ENCODE results near the gene SEM1. TPM values are rescaled to one million over a fixed set of nuclear protein-coding genes. Genes with fewer than 3 reads are reported as not detected.

Gene SEM1
- total and polyA plus RNA-seq, 9 of the 15 experiments (the other 6 are each of a cell fraction or from before 2014, with no cell fraction given), result 74.7 to 938 (median 454) TPM

DNA sequence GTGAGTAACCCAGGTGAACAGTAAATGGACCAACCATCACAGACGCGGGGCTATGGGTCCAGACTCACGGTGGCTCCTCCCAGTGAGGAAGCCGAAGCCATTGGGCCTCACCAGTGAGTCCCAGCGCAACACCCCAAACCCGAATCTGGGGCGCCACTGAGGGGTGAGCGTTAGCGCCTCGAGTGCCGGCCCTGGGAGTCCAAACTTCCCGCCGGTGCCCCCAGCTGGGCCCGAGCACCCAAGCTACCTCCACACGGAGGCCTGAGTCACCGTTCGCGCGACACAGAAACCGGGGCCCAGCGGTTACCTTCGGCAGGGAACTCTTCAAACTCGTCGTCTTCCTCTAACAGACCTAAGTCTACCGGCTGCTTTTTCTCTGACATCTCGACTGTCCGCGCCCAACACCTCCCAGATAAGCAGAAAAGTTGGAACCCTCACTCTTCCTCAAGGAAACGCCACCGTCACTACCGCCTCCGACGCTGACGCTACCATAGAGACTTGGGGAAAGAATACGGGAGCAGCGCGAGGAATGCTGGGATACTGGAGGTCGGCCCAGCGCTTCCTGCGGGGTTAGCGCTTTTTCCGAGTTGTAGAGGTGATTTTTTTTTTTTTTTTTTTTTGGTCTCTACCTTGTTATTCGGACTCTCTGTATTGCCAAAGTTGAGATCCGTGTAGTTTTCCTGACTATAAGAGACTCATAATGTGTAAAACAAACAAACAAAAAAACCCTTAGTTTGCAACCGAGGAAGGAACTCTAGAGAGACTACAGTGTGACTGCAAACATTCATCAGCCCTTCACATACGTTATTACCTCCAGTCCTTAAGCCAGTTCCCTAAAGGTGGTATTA lies at the start of gene SEM1 (continued):
- TF ChIP-seq HMG20B (CRISPR knock-in tag; IDR thresholded peaks at IDR 0.05), result no peak
- TF ChIP-seq, protein P1, sequence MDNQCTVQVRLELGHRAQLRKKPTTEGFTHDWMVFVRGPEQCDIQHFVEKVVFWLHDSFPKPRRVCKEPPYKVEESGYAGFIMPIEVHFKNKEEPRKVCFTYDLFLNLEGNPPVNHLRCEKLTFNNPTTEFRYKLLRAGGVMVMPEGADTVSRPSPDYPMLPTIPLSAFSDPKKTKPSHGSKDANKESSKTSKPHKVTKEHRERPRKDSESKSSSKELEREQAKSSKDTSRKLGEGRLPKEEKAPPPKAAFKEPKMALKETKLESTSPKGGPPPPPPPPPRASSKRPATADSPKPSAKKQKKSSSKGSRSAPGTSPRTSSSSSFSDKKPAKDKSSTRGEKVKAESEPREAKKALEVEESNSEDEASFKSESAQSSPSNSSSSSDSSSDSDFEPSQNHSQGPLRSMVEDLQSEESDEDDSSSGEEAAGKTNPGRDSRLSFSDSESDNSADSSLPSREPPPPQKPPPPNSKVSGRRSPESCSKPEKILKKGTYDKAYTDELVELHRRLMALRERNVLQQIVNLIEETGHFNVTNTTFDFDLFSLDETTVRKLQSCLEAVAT (IDR thresholded peaks at IDR 0.05), result no peak
- TF ChIP-seq, protein P2, sequence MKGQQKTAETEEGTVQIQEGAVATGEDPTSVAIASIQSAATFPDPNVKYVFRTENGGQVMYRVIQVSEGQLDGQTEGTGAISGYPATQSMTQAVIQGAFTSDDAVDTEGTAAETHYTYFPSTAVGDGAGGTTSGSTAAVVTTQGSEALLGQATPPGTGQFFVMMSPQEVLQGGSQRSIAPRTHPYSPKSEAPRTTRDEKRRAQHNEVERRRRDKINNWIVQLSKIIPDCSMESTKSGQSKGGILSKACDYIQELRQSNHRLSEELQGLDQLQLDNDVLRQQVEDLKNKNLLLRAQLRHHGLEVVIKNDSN (CRISPR knock-in tag; IDR thresholded peaks at IDR 0.05), result no peak
- peak; percentile 70 for TF ChIP-seq HDAC2 (IDR thresholded peaks at IDR 0.05)
- 0 out of 2 replicates have a peak, but pooled peaks have one; percentile 67 for TF ChIP-seq L3MBTL2 (IDR thresholded peaks at IDR 0.05)
- no peak for TF ChIP-seq PCBP2 (IDR thresholded peaks at IDR 0.05; ENCODE audit: low read depth, low read length, poor library complexity, severe bottlenecking)
- TF ChIP-seq NEUROD1 (IDR thresholded peaks at IDR 0.05; ENCODE audit: borderline replicate concordance, low read depth, low read length, partially characterized antibody), result peak; percentile 13
- no peak for TF ChIP-seq BACH1 (tag; IDR thresholded peaks at IDR 0.05)
- no peak; the same call in 1 of the 2 replicates for TF ChIP-seq LEF1 (IDR thresholded peaks at IDR 0.05)
- TF ChIP-seq BCL6 (CRISPR knock-in tag; IDR thresholded peaks at IDR 0.05), result no peak
- peak; percentile 47; the same call in 1 of the 2 replicates for TF ChIP-seq RB1 (IDR thresholded peaks at IDR 0.05; ENCODE audit: low read depth)
- no peak for TF ChIP-seq ZNF121 (CRISPR knock-in tag; conservative IDR thresholded peaks at IDR 0.05)
- no peak for TF ChIP-seq SAFB (IDR thresholded peaks at IDR 0.05; ENCODE audit: borderline replicate concordance, low read depth, low read length)
- no peak for TF ChIP-seq TGIF2 (CRISPR knock-in tag; IDR thresholded peaks at IDR 0.05)
- TF ChIP-seq ZNF561 (CRISPR knock-in tag; conservative IDR thresholded peaks at IDR 0.05), result no peak
- TF ChIP-seq ZEB2 (IDR thresholded peaks at IDR 0.05), result peak; percentile 38; the same call in 1 of the 2 replicates
- no peak for TF ChIP-seq RUNX1 (IDR thresholded peaks at IDR 0.05; ENCODE audit: low read depth)
- TF ChIP-seq, protein P3, sequence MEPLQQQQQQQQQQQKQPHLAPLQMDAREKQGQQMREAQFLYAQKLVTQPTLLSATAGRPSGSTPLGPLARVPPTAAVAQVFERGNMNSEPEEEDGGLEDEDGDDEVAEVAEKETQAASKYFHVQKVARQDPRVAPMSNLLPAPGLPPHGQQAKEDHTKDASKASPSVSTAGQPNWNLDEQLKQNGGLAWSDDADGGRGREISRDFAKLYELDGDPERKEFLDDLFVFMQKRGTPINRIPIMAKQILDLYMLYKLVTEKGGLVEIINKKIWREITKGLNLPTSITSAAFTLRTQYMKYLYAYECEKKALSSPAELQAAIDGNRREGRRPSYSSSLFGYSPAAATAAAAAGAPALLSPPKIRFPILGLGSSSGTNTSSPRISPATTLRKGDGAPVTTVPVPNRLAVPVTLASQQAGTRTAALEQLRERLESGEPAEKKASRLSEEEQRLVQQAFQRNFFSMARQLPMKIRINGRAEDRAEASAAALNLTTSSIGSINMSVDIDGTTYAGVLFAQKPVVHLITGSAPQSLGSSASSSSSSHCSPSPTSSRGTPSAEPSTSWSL (CRISPR knock-in tag; IDR thresholded peaks at IDR 0.05; ENCODE audit: borderline replicate concordance), result no peak
- no peak for TF ChIP-seq SRSF9 (IDR thresholded peaks at IDR 0.05; ENCODE audit: borderline replicate concordance, low read depth, low read length)
- TF ChIP-seq HDAC3 (IDR thresholded peaks at IDR 0.05; ENCODE audit: borderline replicate concordance, partially characterized antibody), result no peak
- peak; percentile 64 for TF ChIP-seq HCFC1 (IDR thresholded peaks at IDR 0.05; ENCODE audit: low read depth, low read length)
- TF ChIP-seq ZNF766 (CRISPR knock-in tag; conservative IDR thresholded peaks at IDR 0.05), result no peak
- no peak for TF ChIP-seq MCM5 (IDR thresholded peaks at IDR 0.05; ENCODE audit: low read depth)
- TF ChIP-seq TCF7 (IDR thresholded peaks at IDR 0.05; ENCODE audit: borderline replicate concordance), result 0 out of 2 replicates have a peak, but pooled peaks have one; percentile 48
- no peak for TF ChIP-seq DACH1 (IDR thresholded peaks at IDR 0.05; ENCODE audit: partially characterized antibody)
- TF ChIP-seq HDAC8 (tag; IDR thresholded peaks at IDR 0.05), result no peak
